Keratinocyte (primary cell): ENCODE results near the gene TTLL8.

Source experiments
- EZH2 ChIP-seq: IDR thresholded peaks from one replicate; pipeline ENCODE4 v1.6.1; 2012; ENCODE audit warnings: inconsistent platforms, mild to moderate bottlenecking, low read length, moderate library complexity
- TF ChIP-seq, protein P1 (sequence below), 3 experiments: IDR thresholded peaks in 1 of 3; conservative IDR thresholded peaks in 1 of 3; optimal IDR thresholded peaks in 1 of 3; 2 replicates in 2 of 3; 3 replicates in 1 of 3; pipeline versions ENCODE3 to v1.5.1; 2011; ENCODE audit warnings: low read length in 3 of 3, mild to moderate bottlenecking in 3 of 3, moderate library complexity in 2 of 3, control low read depth in 1 of 3, inconsistent platforms in 1 of 3; ENCODE audit not compliant: insufficient read depth in 2 of 3; ENCODE audit errors: extremely low read depth in 1 of 3

- TF ChIP-seq, protein P1, sequence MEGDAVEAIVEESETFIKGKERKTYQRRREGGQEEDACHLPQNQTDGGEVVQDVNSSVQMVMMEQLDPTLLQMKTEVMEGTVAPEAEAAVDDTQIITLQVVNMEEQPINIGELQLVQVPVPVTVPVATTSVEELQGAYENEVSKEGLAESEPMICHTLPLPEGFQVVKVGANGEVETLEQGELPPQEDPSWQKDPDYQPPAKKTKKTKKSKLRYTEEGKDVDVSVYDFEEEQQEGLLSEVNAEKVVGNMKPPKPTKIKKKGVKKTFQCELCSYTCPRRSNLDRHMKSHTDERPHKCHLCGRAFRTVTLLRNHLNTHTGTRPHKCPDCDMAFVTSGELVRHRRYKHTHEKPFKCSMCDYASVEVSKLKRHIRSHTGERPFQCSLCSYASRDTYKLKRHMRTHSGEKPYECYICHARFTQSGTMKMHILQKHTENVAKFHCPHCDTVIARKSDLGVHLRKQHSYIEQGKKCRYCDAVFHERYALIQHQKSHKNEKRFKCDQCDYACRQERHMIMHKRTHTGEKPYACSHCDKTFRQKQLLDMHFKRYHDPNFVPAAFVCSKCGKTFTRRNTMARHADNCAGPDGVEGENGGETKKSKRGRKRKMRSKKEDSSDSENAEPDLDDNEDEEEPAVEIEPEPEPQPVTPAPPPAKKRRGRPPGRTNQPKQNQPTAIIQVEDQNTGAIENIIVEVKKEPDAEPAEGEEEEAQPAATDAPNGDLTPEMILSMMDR (optimal IDR thresholded peaks at IDR 0.05 in 1 of 3, IDR thresholded peaks at IDR 0.05 in 1 of 3, conservative IDR thresholded peaks at IDR 0.05 in 1 of 3; ENCODE audit: extremely low read depth in 1 of 3, insufficient read depth in 2 of 3, low read length in 3 of 3): no peak
- no peak for TF ChIP-seq EZH2
These were observed 87.4 kb downstream of the TTLL8 start for GRCh38 chr22:49970528-49971231.
